H1 (cell line): ENCODE data around the gene NOL4L. TPM values are rescaled to one million over a fixed set of nuclear protein-coding genes. Genes with fewer than 3 reads are reported as not detected.
A peak's percentile ranks its signal among the peaks of the same experiment; 100 is the strongest.

Experiments used
- CTCF ChIA-PET: fragments of 300-600 bp; sonication (Branson Sonifier 250); formaldehyde crosslinking; loops from one replicate; lab custom pipeline; 2021; ENCODE audit not compliant: partially characterized antibody; lab: Charles Lee
- POLR2A ChIA-PET: fragments of 300-600 bp; sonication (Branson Sonifier 250); formaldehyde crosslinking; loops from one replicate; lab custom pipeline; 2021; ENCODE audit warnings: inconsistent platforms; ENCODE audit not compliant: partially characterized antibody; lab: Charles Lee
- DNase-seq, 2 experiments: peaks; one replicate each; pipeline versions ENCODE4 v3.0.0 to v3.0.0-alpha.2; 2010 to 2022; ENCODE audit warnings: low spot score in 2 of 2, low read depth in 1 of 2, mixed read lengths in 1 of 2
- FAIRE-seq: peaks from 2 replicates; lab custom pipeline; 2011; peaks lifted over from hg19 to GRCh38; lab: Jason Lieb, UNC
- H2AFZ ChIP-seq: 2 replicates; pipeline ENCODE4 v1.8.1; 2012; ENCODE audit warnings: low read length, inconsistent platforms
- H2AK5ac ChIP-seq: 2 replicates; pipeline ENCODE4 v1.6.1; 2013; ENCODE audit warnings: low read depth, low read length
- H2BK120ac ChIP-seq: replicated peaks from 2 replicates; pipeline ENCODE3; 2013; ENCODE audit warnings: low read depth, low read length, inconsistent platforms
- H2BK12ac ChIP-seq: 2 replicates; pipeline ENCODE4 v1.6.1; 2013; ENCODE audit warnings: low read depth, low read length
- H2BK15ac ChIP-seq: 2 replicates; pipeline ENCODE4 v1.6.1; 2013; ENCODE audit warnings: low read length
- H2BK20ac ChIP-seq: 2 replicates; pipeline ENCODE4 v1.6.1; 2013; ENCODE audit warnings: low read length
- H2BK5ac ChIP-seq: 2 replicates; pipeline ENCODE4 v1.6.1; 2013; ENCODE audit warnings: low read depth, low read length
- H3K14ac ChIP-seq: 2 replicates; pipeline ENCODE4 v1.6.1; 2013; ENCODE audit warnings: inconsistent platforms; ENCODE audit not compliant: insufficient read length
- H3K18ac ChIP-seq: 2 replicates; pipeline ENCODE4 v1.6.1; 2013; ENCODE audit warnings: low read length; ENCODE audit errors: extremely low read depth
- H3K23ac ChIP-seq: 2 replicates; pipeline ENCODE4 v1.6.1; 2013; ENCODE audit warnings: inconsistent platforms; ENCODE audit not compliant: insufficient read length
- H3K23me2 ChIP-seq: 2 replicates; pipeline ENCODE4 v1.6.1; 2013; ENCODE audit warnings: low read depth, low read length
- H3K27ac ChIP-seq: 2 replicates; pipeline ENCODE4 v1.6.1; 2011; ENCODE audit warnings: low read depth, low read length, inconsistent platforms
- H3K27me3 ChIP-seq, 4 experiments: replicated peaks in 1 of 4; 1 replicate in 1 of 4; 2 replicates in 3 of 4; pipeline versions ENCODE4 v1.6.1 to v1.8.1; 2011 to 2013; ENCODE audit warnings: low read length in 3 of 4, mild to moderate bottlenecking in 3 of 4, inconsistent platforms in 2 of 4, mixed read lengths in 2 of 4, moderate library complexity in 1 of 4; ENCODE audit not compliant: control insufficient read depth in 3 of 4, insufficient read depth in 3 of 4; ENCODE audit errors: extremely low read depth in 1 of 4
- H3K36me3 ChIP-seq, 4 experiments: 2 replicates each; pipeline versions ENCODE4 v1.6.1 to v1.8.1; 2011 to 2013; ENCODE audit warnings: mild to moderate bottlenecking in 4 of 4, low read length in 3 of 4, moderate library complexity in 2 of 4, control low read depth in 1 of 4, inconsistent platforms in 1 of 4; ENCODE audit not compliant: insufficient read depth in 4 of 4, control insufficient read depth in 2 of 4
- H3K4ac ChIP-seq: replicated peaks from 2 replicates; pipeline ENCODE3; 2013; ENCODE audit warnings: low read length, low read depth, mixed read lengths, inconsistent platforms; ENCODE audit not compliant: insufficient read length
- H3K4me1 ChIP-seq, 4 experiments: replicated peaks in 1 of 4; 1 replicate in 1 of 4; 2 replicates in 3 of 4; pipeline versions ENCODE4 v1.6.1 to v1.8.1; 2011 to 2013; ENCODE audit warnings: low read length in 3 of 4, inconsistent platforms in 2 of 4, mixed read lengths in 1 of 4; ENCODE audit not compliant: insufficient read depth in 4 of 4, control insufficient read depth in 3 of 4
- H3K4me2 ChIP-seq, 2 experiments: 2 replicates each; pipeline versions ENCODE4 v1.6.1 to v1.8.1; 2011 to 2013; ENCODE audit warnings: low read depth in 2 of 2, low read length in 2 of 2, control low read depth in 1 of 2, inconsistent platforms in 1 of 2, mild to moderate bottlenecking in 1 of 2; ENCODE audit not compliant: insufficient read depth in 1 of 2
- H3K4me3 ChIP-seq, 4 experiments: fragments of 200-600, 300-600 bp in 1 of 4; sonication (generic), shearing (Covaris generic), sonication (Bioruptor Twin) in 1 of 4; 2 replicates each; pipeline versions ENCODE4 v1.5.1 to v1.8.1; 2011 to 2016; ENCODE audit warnings: low read length in 4 of 4, low read depth in 3 of 4, control low read depth in 2 of 4, inconsistent platforms in 2 of 4, mild to moderate bottlenecking in 2 of 4, mixed read lengths in 1 of 4, moderate library complexity in 1 of 4; ENCODE audit not compliant: insufficient read depth in 2 of 4; ENCODE audit errors: extremely low read depth in 1 of 4
- H3K56ac ChIP-seq: replicated peaks from 2 replicates; pipeline ENCODE3; 2013; ENCODE audit warnings: low read depth, mild to moderate bottlenecking, mixed read lengths, low read length, inconsistent platforms; ENCODE audit not compliant: insufficient read length
- H3K79me1 ChIP-seq: 2 replicates; pipeline ENCODE4 v1.6.1; 2013; ENCODE audit warnings: low read depth, low read length, control low read depth
- H3K79me2 ChIP-seq, 2 experiments: 2 replicates each; pipeline versions ENCODE4 v1.6.1 to v1.8.1; 2012 to 2013; ENCODE audit warnings: low read length in 2 of 2, mild to moderate bottlenecking in 2 of 2, inconsistent platforms in 1 of 2; ENCODE audit not compliant: insufficient read depth in 2 of 2, control insufficient read depth in 1 of 2
- H3K9ac ChIP-seq, 4 experiments: replicated peaks in 1 of 4; 1 replicate in 1 of 4; 2 replicates in 3 of 4; pipeline versions ENCODE4 v1.6.1 to v1.8.1; 2011 to 2013; ENCODE audit warnings: low read depth in 3 of 4, low read length in 3 of 4, control low read depth in 2 of 4, mild to moderate bottlenecking in 2 of 4, moderate library complexity in 2 of 4, inconsistent platforms in 1 of 4; ENCODE audit errors: extremely low read depth in 1 of 4
- H3K9me3 ChIP-seq, 2 experiments: 2 replicates each; pipeline versions ENCODE4 v1.6.1 to v1.8.1; 2012 to 2013; ENCODE audit warnings: mild to moderate bottlenecking in 2 of 2, moderate library complexity in 2 of 2, control low read depth in 1 of 2, inconsistent platforms in 1 of 2, low read depth in 1 of 2, low read length in 1 of 2, mixed read lengths in 1 of 2; ENCODE audit not compliant: insufficient read depth in 2 of 2
- H4K20me1 ChIP-seq, 2 experiments: replicated peaks in 1 of 2; 2 replicates each; pipeline versions ENCODE3 to v1.8.1; 2011 to 2013; ENCODE audit warnings: inconsistent platforms in 2 of 2, low read length in 2 of 2, mild to moderate bottlenecking in 1 of 2; ENCODE audit not compliant: insufficient read depth in 2 of 2, control insufficient read depth in 1 of 2
- H4K5ac ChIP-seq: 2 replicates; pipeline ENCODE4 v1.6.1; 2013; ENCODE audit warnings: low read length, low read depth, mixed read lengths, inconsistent platforms; ENCODE audit not compliant: insufficient read length
- H4K8ac ChIP-seq: 2 replicates; pipeline ENCODE4 v1.8.0; 2013; ENCODE audit warnings: mild to moderate bottlenecking, moderate library complexity, low read length, inconsistent platforms; ENCODE audit not compliant: insufficient read depth; ENCODE audit errors: extremely low read depth
- H4K91ac ChIP-seq: replicated peaks from 2 replicates; pipeline ENCODE3; 2013; ENCODE audit warnings: low read length, mixed read lengths, inconsistent platforms; ENCODE audit not compliant: insufficient read length
- CHD1 ChIP-seq: IDR thresholded peaks from 2 replicates; pipeline ENCODE4 v1.6.1; 2012; ENCODE audit warnings: low read depth, low read length, improper control_type of control experiment
- CTCF ChIP-seq, 3 experiments: IDR thresholded peaks; 1 replicate in 2 of 3; 2 replicates in 1 of 3; pipeline versions ENCODE4 v1.5.1 to v1.6.1; 2011; ENCODE audit warnings: low read length in 3 of 3, mild to moderate bottlenecking in 3 of 3, inconsistent platforms in 2 of 3, low read depth in 1 of 3, moderate library complexity in 1 of 3; ENCODE audit not compliant: insufficient read depth in 1 of 3; ENCODE audit errors: control extremely low read depth in 1 of 3
- whole genome bisulfite sequencing, 2 experiments: shearing (Covaris generic) in 1 of 2; methylation state at CpG; one replicate each; pipeline versions ENCODE4 v1.1.6 to v1.1.7; 2013 to 2015; ENCODE audit warnings: low lambda C conversion rate in 2 of 2, mixed read lengths in 2 of 2, inconsistent platforms in 1 of 2, low coverage in 1 of 2, missing lambda C conversion rate in 1 of 2; ENCODE audit not compliant: insufficient replicate concordance in 2 of 2, insufficient coverage in 1 of 2, insufficient read length in 1 of 2; ENCODE audit errors: extremely low coverage in 1 of 2, missing lambda C conversion rate in 1 of 2; 5-methylcytosine and 5-hydroxymethylcytosine counted together
- polyA plus RNA-seq, 7 experiments: library from polyadenylated mRNA; depleted of rRNA in 3 of 7; stranded (reverse) in 5 of 7; unstranded in 2 of 7; fragments of >200 nt in 5 of 7; fragments of 200-250 nt in 2 of 7; gene quantifications; 1 replicate in 5 of 7; 2 replicates in 1 of 7; 4 replicates in 1 of 7; pipeline versions ENCODE4 v1.2.1 to v1.2.3, GENCODE V29; 2011 to 2013; ENCODE audit warnings: missing spikeins in 2 of 7, mixed read lengths in 2 of 7
- total RNA-seq: library from RNA; stranded (reverse); fragmentation: NEBNext Ultra II Directional; extraction: Animal tissue kit (Norgen Biotek cat#: 25700); gene quantifications from 2 replicates; pipeline ENCODE4 v1.2.1, GENCODE V29; 2021

NOL4L gene
- total and polyA plus RNA-seq, 2 of the 8 experiments (the other 6 are each of a cell fraction or from before 2014, with no cell fraction given) = 15.3 to 23.7 TPM

DNA sequence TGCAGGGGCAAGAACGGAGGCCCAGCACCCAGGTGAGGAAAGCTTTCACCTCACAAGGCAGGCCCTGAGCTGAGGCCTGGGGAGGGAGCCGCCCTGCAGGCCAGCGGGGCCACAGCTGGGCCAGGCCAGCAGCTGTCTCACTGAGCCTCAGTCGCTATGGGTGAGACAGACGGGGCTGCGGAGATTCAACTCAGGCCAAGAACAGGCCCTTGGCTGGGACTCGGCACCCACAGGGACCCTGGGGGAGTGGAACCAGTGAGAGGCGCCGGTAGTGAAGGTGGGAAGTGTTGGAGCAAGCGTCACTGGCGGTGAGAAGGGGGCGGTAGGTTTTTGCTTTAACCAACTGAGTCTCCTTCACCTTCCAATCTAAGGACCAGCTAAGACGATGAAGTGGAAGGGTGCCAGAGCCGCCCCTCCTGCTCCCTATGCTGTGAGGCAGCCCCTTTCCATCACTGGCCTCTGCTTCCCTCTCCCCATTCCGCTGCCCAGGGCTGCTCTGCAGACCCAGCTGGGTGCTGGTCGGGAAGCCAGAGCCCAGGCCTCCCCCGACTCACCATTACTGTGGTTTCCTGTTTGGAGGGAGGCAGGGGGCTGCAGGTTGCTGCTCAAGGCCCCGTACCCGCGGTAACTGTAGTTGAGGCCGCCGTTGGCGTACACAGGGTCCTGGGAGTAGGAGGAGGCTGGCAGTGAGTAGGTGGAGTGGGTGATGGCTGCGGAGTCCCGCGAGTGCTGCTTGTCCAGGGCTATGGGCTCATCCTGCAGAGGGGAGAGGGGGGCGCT lies 133.3 kb downstream of the NOL4L start:
- H3K79me1 ChIP-seq = no peaks in the 10 kb centered on the region; the same call in 1 of the 2 replicates
- 90% methylated on average over 26 of the region's 27 CpGs; no CpG with 5 or more reads in 1 of the 2 experiments for WGBS, 2 experiments
- no peak overlapping the region for H2BK12ac ChIP-seq
- no peaks in the 10 kb centered on the region for H3K27me3 ChIP-seq
- FAIRE-seq (no peak), DNase-seq (no peak)
- H3K14ac ChIP-seq = no peak overlapping the region
- no peak overlapping the region for H3K4me2 ChIP-seq
- no peak overlapping the region for H2BK15ac ChIP-seq
- peaks cover 5 to 12% of the 10 kb centered on the region in 2 experiments for H4K20me1 ChIP-seq
- no peak overlapping the region for H4K5ac ChIP-seq
- no peak overlapping the region for H3K4ac ChIP-seq
- H3K4me1 ChIP-seq = peaks cover 0 to 7% (median 5%) of the 10 kb centered on the region in 4 experiments; a peak in 5 of 7 replicates
- H2BK5ac ChIP-seq = no peak overlapping the region
- H3K23ac ChIP-seq = no peak overlapping the region
- H2BK120ac ChIP-seq = no peak overlapping the region
- H3K56ac ChIP-seq = no peak overlapping the region
- no peaks in the 10 kb centered on the region for H3K79me2 ChIP-seq
- ChIA-PET CTCF (interaction anchor here (1.2 kb wide), 1 partner anchor 15 kb away, joined by 3 read pairs; no protein-coding TSS in a partner anchor), POLR2A (interaction anchor here (0.6 kb wide), 1 partner anchor 112 kb away, joined by 3 read pairs; no protein-coding TSS in a partner anchor)
- peaks cover 13 to 35% (median 30%) of the 10 kb centered on the region in 4 experiments; a peak in 7 of 8 replicates for H3K36me3 ChIP-seq
- H3K18ac ChIP-seq = no peak overlapping the region
- no peaks in the 10 kb centered on the region for H3K9me3 ChIP-seq
- no peak overlapping the region for H2AFZ ChIP-seq
- H3K27ac ChIP-seq = no peak overlapping the region
- H2AK5ac ChIP-seq = no peak overlapping the region
- no peak overlapping the region for H3K4me3 ChIP-seq
- no peak overlapping the region for H4K8ac ChIP-seq
- no peak overlapping the region for H3K9ac ChIP-seq
- H4K91ac ChIP-seq = no peak overlapping the region
- H3K23me2 ChIP-seq = peaks cover 2% of the 10 kb centered on the region; the same call in 1 of the 2 replicates
- no peak for TF ChIP-seq CHD1
- peak in 1 of 3 experiments; percentile 28; a peak in 1 of 4 replicates for TF ChIP-seq CTCF (IDR thresholded peaks at IDR 0.05; ENCODE audit: control extremely low read depth in 1 of 3, insufficient read depth in 1 of 3, low read depth in 1 of 3, low read length in 3 of 3)
- H2BK20ac ChIP-seq = no peak overlapping the region
